Measurements from ENCODE around the gene ISCU. TPM values are rescaled to one million over a fixed set of nuclear protein-coding genes. Genes with fewer than 3 reads are reported as not detected.
A peak's percentile ranks its signal among the peaks of the same experiment; 100 is the strongest.

The ISCU gene
- total and polyA plus RNA-seq, 9 of the 15 experiments (the other 6 are each of a cell fraction or from before 2014, with no cell fraction given) = 15.9 to 92.5 (median 77.3) TPM

DNA sequence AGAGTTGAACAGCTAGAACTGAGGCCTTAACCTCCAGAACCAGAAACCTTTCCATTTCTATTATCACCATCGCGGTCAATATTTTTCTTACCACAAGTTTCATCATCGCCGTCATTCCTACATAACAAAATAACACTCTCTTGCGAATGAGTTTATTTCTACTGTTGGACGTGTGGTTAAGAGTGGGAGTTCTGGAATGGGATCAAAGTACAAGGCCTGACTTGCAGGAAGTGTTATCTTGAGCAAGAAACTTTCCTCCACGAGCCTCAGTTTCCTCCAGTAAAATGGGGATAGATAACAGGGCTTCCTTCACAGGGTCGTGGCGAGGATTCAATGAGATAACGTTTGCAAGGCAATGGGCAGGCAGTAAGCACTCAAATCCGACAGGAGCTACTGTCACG is 2.1 kb upstream of the ISCU start (continued):
- TF ChIP-seq LEF1 (IDR thresholded peaks at IDR 0.05) (peak; percentile 53; the same call in 1 of the 2 replicates), XRCC4 (IDR thresholded peaks at IDR 0.05; ENCODE audit: extremely low read depth, insufficient read depth, insufficient read length) (no peak), ZBTB34 (CRISPR knock-in tag; IDR thresholded peaks at IDR 0.05) (no peak)

DNA sequence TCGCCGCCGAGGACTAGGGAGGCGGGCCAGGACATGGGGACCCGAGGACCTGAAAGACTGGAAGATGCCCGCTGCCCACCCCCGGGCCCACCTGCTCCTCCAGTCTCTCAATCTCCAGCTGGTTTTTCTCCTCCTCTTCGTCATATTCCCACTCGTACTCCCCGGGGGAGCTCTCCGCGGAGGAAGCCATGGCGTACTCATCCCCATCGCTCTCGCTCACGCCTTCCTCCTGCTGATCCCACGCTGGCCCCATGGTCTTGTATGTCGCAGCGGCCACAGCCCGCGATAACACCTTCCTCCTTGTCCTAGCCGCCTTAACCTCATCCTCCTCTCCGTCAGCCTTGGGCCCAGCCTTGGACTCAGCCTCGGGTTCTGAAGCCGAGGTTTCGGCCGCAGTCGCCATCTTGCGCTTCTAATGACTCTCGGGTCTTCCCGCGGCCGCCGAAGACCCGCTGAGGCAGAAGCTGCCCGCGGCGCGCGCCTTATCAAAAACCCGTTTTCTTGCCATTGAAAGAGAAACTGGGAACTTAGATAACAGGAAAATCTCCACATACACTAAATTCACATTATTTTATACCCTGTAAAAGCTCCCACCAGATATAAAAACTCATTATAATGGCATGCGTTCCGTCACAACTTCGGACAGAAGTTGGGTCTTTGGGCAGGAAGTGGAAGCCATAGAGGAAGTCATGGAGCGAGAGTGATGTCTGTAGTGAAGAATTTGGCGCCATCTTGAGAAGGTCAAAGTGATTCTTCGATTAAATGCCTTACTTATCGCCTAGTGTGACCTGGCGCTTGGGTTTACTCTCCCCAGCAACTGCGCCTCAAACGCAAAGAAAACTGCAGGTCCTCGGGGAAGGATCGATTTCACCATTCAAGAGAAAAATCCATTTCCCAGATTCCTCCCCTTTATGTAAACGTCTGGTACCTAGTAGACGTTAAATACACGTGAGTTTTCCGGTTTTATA is 1.4 kb upstream of the ISCU start, which contains the start of gene SART3:
TSS of gene SART3 (minus strand) at position 422 of the 968 bp plus-strand sequence. CDS start at position 403, 19 bp downstream.
- Histone ChIP-seq H4K20me1 (replicated peaks; ENCODE audit: control insufficient read depth, insufficient read depth, low read length) (peaks cover 16% of the 10 kb centered on the region; the same call in 1 of the 2 replicates), H3K9me1 (ENCODE audit: control insufficient read depth, insufficient read depth, low read length) (no peaks in the 10 kb centered on the region)
- FAIRE-seq = peak; percentile 97
- TF ChIP-seq ZNF3 (CRISPR knock-in tag; IDR thresholded peaks at IDR 0.05) = no peak
- TF ChIP-seq CEBPG (CRISPR knock-in tag; IDR thresholded peaks at IDR 0.05) = no peak
- no peak for TF ChIP-seq CEBPG (tag; conservative IDR thresholded peaks at IDR 0.05 in 1 of 2, IDR thresholded peaks at IDR 0.05 in 1 of 2)
- TF ChIP-seq SLC30A9 (CRISPR knock-in tag; IDR thresholded peaks at IDR 0.05) = no peak
- TF ChIP-seq SP2 (IDR thresholded peaks at IDR 0.05; ENCODE audit: extremely low read depth, low read depth, low read length, poor library complexity, severe bottlenecking) = no peak
- TF ChIP-seq TAF7 (tag; IDR thresholded peaks at IDR 0.05) = peak; percentile 98
- no peak for TF ChIP-seq FOXA1 (IDR thresholded peaks at IDR 0.05; ENCODE audit: borderline replicate concordance)
- TF ChIP-seq ZNF551 (CRISPR knock-in tag; IDR thresholded peaks at IDR 0.05) = no peak
- no peak for TF ChIP-seq HES1 (IDR thresholded peaks at IDR 0.05; ENCODE audit: low read depth)
- TF ChIP-seq, protein P1, sequence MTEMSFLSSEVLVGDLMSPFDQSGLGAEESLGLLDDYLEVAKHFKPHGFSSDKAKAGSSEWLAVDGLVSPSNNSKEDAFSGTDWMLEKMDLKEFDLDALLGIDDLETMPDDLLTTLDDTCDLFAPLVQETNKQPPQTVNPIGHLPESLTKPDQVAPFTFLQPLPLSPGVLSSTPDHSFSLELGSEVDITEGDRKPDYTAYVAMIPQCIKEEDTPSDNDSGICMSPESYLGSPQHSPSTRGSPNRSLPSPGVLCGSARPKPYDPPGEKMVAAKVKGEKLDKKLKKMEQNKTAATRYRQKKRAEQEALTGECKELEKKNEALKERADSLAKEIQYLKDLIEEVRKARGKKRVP (CRISPR knock-in tag; IDR thresholded peaks at IDR 0.05) = no peak
- TF ChIP-seq CREB3L1 (IDR thresholded peaks at IDR 0.05; ENCODE audit: borderline replicate concordance, low read depth) = no peak

More for the DNA sequence above, 1.4 kb upstream of the ISCU start, which contains the start of gene SART3:
- intact Hi-C loops (cut with micrococcal nuclease) = loop anchor here (5.0 kb wide), 3 partner anchors 171 to 391 kb away; partner anchors contain the start of genes CORO1C and SSH1
- CTCF ChIA-PET (ENCODE audit: low intra/inter-chr PET ratio) = no interaction called here
- Histone ChIP-seq H3K9me3 (replicated peaks; ENCODE audit: control insufficient read depth, insufficient read depth, low read depth, low read length) (no peaks in the 10 kb centered on the region), H3K79me2 (ENCODE audit: control insufficient read depth, insufficient read depth, low read length) (peaks cover 79% of the 10 kb centered on the region), H3K4me1 (replicated peaks in 1 of 2; ENCODE audit: control insufficient read depth in 2 of 2, insufficient read depth in 2 of 2, low read length in 2 of 2) (peaks cover 9 to 26% of the 10 kb centered on the region in 2 experiments), H3K27me3 (ENCODE audit: control insufficient read depth in 2 of 2, insufficient read depth in 2 of 2, low read length in 2 of 2) (no peaks in the 10 kb centered on the region), H3K27ac (ENCODE audit: extremely low read depth, low read depth, low read length) (peak within 1 kb of the TSS; percentile 97), H3K4me3 (peak within 1 kb of the TSS; percentile 93), H2AFZ (ENCODE audit: low read depth, low read length) (peak within 1 kb of the TSS; percentile 89), H3K36me3 (ENCODE audit: control insufficient read depth, insufficient read depth, low read length) (peaks cover 51% of the 10 kb centered on the region), H3K9ac (ENCODE audit: insufficient read depth in 1 of 2, low read depth in 2 of 2, low read length in 2 of 2) (peak within 1 kb of the TSS; percentile 90 to 96), H3K4me2 (ENCODE audit: insufficient read depth, low read length) (peak within 1 kb of the TSS; percentile 99)
- in situ Hi-C loops (cut with MboI) = loop anchor here (5.0 kb wide), 2 partner anchors 241 to 531 kb away; partner anchors contain the start of gene ALKBH2
- no TSS peak for BruUV-seq (replicated peaks)
- under 1% methylated on average over 57 of the region's 57 CpGs for WGBS (ENCODE audit: insufficient coverage, low coverage, missing lambda C conversion rate)
- POLR2A ChIA-PET = interaction anchor here (0.5 to 2.4 kb wide), 22 partner anchors 8 to 486 kb away, joined by 3 to 18 read pairs (median 3); partner anchors contain the start of genes FICD and SELPLG
- DNase-seq (ENCODE audit: extremely low read depth in 1 of 4, low spot score in 3 of 4) (peak; percentile 75 to 94 (median 81)), ATAC-seq (peak; percentile 50)
